GM21528 (cell line): Measurements from ENCODE around the gene ZC3H4.

Experiments used
- ATAC-seq: cut with Tn5 transposase; IDR thresholded peaks from one replicate; pipeline ENCODE4 v1.9.1; 2021; ENCODE audit warnings: mild to moderate bottlenecking, moderate library complexity; ENCODE audit not compliant: unreplicated experiment, low FRiP score

ZC3H4 gene

DNA sequence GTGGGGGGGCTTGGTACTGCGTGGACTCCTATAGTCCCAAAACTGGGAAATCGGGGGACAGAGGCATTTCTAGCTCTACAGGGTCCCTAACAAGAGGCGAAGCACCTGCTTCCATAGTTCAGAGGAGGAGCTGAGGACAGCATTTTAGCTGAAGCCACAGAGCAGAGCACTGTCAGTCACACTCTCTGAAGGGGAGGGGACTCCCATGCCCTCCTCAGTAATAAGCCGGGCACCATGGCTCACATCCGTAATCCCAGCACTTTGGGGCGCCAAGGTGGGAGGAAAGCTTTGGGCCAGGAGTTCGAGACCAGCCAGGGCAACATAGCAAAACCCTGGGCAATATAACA, 90.2 kb downstream of the ZC3H4 start:
- ATAC-seq = no peak

DNA sequence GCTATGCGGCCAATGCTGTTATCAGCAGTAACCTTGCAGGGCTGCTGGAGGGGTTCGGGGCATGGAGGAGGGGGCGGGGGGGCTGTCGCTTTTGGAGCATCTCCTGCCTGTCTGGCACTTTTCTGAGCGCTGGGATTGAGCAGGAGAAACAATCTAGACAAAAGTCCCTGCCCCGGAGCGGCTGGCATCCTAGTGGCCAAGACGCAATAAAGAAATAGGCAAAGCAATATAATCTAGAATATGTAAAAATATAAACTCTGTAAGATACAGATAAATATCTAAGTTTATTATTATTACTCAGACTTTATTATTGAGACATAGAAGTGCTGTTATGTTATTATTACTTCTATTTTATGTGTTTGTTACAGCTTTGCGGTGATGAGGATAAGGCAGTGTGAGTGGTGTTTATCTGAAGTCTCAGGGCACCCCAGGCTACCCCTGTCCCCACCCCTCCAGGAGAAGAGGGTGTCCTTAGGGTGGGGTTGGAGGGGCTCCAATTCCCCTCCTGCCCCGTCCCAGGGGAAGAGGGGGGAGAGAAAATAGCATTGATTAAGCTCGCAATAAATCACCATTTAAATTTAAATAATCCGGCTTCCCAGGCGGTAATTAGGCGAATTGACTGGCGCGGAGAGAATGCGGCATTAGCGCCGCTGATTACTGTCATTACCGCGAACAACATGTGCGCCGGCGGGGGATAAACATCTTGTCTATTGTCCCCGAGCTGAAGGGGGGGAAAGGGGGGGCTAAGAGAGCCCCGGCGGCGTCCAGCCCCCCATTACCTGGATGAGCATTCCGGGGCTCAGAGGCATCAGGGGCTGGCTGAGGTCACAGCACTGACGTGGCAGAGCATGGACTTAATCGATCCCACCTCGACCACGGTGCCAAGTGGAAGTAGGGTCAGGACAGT, 90.8 kb downstream of the ZC3H4 start:
- no peak for ATAC-seq

DNA sequence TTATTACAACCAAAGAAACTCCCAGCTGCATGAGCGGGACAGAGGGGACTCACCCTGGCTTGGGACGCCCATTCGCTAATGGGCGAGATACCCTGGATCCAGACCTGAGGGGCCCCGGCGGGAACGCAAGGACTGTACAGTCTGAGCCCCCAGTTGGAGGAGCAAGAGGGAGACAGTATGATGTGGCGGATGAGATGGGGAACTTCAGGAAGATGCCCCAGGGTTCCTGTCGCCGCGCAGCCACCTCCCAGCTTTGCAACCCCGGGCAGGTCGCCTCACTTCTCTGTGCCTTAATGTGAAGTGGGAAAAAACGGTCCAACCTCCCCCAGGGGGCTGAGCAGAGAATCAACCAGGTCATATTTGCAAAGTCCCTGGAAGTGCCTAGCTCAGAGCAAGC, 91.4 kb downstream of the ZC3H4 start:
- no peak for ATAC-seq

DNA sequence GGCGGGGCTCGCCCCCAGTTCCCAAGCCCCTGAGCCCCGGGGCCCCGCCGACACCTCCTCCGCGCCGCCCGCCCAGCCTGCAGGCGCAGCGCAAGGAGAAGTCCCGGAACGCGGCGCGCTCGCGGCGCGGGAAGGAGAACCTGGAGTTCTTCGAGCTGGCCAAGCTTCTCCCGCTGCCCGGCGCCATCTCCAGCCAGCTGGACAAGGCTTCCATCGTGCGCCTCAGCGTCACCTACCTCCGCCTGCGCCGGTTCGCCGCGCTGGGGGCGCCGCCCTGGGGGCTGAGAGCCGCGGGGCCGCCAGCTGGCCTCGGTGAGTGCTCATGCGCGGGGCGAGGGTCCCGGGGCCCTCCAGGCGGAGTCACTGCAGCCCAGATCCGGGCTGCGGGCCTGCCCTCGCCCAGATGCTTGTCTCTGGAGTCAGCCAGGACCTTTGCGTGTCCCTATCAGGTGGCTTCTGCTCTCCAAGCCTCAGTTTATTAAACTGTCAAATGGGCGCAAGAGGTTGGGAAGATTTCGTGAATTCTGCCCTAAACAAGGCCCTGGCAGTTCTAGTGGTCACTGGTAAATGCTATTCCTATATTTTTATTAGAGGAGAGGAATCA, 91.9 kb downstream of the ZC3H4 start:
- ATAC-seq = no peak

DNA sequence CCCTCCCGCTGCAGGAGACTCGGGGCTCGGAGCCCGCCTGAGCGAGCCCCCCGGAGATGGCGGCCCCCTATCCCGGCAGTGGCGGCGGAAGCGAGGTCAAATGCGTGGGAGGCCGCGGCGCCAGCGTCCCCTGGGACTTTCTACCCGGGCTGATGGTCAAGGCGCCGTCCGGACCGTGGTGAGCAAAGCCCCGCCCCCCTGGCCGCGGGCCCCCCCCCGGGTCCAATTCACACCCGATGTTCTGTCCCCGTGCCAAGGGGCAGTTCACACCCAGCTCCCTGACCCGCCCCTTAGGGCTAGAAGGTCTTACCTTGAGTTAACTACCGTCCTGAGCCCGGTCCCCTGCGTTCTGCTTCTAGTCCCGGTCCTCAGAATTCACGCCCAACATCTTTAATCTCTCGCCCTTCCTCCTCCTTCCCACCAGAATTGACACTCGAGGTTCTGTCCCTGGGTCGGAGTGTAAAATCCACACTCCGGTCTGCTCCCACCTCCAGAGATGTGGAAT, 92.5 kb downstream of the ZC3H4 start:
- ATAC-seq = no peak

DNA sequence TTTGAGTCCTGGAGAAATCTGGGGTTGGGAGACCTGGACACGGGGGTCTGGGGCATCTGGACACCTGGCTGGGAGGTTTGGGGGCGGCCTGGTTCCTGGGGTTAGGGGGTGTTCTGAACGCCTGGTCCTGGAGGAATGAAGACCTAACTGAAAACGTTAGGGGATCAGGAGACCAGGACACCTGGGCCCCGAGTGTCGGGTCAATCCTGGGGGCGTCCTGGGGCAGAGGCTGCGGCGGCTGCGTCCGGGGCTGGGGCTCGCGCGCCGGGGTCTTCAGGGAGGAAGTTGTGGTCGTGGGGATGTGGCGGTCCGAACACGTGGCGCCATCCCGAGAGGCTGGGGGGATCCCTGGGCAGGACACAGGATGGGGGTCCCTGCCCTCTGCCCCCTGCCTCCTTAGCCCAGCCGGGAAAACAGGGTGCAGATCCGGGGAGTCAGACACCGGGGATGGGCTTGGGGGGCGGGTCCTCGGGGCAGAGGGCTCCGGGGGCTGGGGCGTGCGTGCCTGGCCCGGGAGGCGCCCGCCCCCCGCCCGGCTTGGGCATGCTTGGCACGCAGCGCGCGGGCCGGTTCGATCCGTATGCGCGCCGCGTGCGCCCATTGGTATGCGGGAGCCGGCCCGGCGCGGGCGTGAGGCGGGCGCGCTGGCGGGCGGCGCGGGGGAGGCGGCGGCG, 93.3 kb downstream of the ZC3H4 start:
- ATAC-seq = no peak

GRCh38 chr19:47019431-47020041, 94.0 kb downstream of the ZC3H4 start, which contains the start of gene NPAS1:
TSS of gene NPAS1 (plus strand) at chr19:47019837. CDS start at chr19:47021048, 1,211 bp downstream.
- no peak for ATAC-seq

GRCh38 chr19:47018923-47019322, 94.7 kb downstream of the ZC3H4 start:
- no peak for ATAC-seq
